GM10266 (cell line): ENCODE measurements around the gene CAMKV.

Experiments used
- DNase-seq: peaks from one replicate; pipeline ENCODE4 v3.0.0; 2012; ENCODE audit errors: extremely low spot score
- CTCF ChIP-seq: IDR thresholded peaks from 2 replicates; pipeline ENCODE4 v1.5.1; 2012; ENCODE audit warnings: mild to moderate bottlenecking, low read depth; ENCODE audit not compliant: control insufficient read depth, insufficient read depth; ENCODE audit errors: missing control alignments

Gene CAMKV

GRCh38 chr3:49886922-49887265, 17.2 kb upstream of the CAMKV start:
- no peak for DNase-seq
- no peak for TF ChIP-seq CTCF

GRCh38 chr3:49883998-49884397, 14.3 kb upstream of the CAMKV start:
- DNase-seq = no peak
- TF ChIP-seq CTCF = no peak

DNA sequence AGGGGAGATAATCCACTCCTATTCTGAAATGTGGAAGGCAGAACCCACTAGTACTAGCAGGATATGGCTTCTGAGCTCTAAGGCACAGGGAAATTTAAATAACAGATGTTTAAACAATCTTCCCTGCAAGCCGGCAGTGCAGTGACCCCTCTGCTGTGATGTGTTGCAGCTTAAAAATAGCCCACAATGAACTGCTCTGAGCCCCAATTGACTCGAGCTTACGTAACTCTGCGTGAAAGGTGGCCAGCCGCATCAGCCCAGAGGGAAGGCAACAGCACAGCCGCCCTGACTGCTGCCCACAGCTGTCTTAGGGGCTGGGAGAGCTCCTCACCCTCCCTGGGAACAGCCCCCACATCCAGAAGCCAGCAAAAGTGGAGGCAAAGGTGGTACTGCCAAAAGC, 12.5 kb upstream of the CAMKV start:
- TF ChIP-seq CTCF = no peak

GRCh38 chr3:49880581-49881315, 11.0 kb upstream of the CAMKV start:
- no peak for DNase-seq

More for the DNA sequence above, 12.5 kb upstream of the CAMKV start:
- DNase-seq = no peak

GRCh38 chr3:49879721-49880120, 10.0 kb upstream of the CAMKV start:
- no peak for TF ChIP-seq CTCF
- no peak for DNase-seq

More at GRCh38 chr3:49880581-49881315, 11.0 kb upstream of the CAMKV start:
- TF ChIP-seq CTCF = no peak

DNA sequence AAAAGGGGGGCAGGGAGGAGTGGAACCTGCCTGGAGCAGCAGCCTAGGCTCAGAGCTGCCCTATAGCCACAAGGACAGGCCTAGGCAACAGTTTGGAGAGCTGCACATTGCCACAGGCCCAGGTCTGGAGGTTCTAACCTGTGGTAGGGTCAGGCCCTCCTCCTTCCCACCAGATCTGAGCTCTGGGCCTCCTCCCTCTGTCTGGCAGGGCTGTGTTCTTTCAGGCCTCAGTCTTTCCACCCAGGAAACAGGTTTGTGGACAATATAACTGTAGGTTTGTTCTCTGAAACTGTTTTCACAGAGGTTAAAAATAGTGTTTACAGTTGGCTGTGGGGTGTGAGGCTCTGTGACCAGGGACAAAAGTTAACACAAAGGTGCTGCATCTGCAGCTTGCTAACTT, 9.0 kb upstream of the CAMKV start:
- no peak for DNase-seq
- TF ChIP-seq CTCF = no peak

GRCh38 chr3:49877716-49878115, 8.0 kb upstream of the CAMKV start:
- TF ChIP-seq CTCF = no peak
- DNase-seq = no peak
